GM12891 (cell line): ENCODE results near the gene ID3.

ENCODE experiments used
- POLR2A ChIP-seq: IDR thresholded peaks from 2 replicates; pipeline ENCODE4 v1.6.1; 2011; ENCODE audit warnings: low read depth, low read length, control low read depth
- POLR2AphosphoS5 ChIP-seq: IDR thresholded peaks from 2 replicates; pipeline ENCODE4 v1.6.1; 2011; ENCODE audit warnings: low read depth, low read length, control low read depth
- POU2F2 ChIP-seq: IDR thresholded peaks from 2 replicates; pipeline ENCODE4 v1.6.1; 2011; ENCODE audit warnings: low read depth, mild to moderate bottlenecking, control low read depth, low read length, moderate library complexity
- SPI1 ChIP-seq: IDR thresholded peaks from 2 replicates; pipeline ENCODE4 v1.6.1; 2011; ENCODE audit warnings: low read depth, low read length, control low read depth
- TAF1 ChIP-seq: IDR thresholded peaks from 2 replicates; pipeline ENCODE4 v1.6.1; 2011; ENCODE audit warnings: low read depth, low read length, control low read depth

DNA sequence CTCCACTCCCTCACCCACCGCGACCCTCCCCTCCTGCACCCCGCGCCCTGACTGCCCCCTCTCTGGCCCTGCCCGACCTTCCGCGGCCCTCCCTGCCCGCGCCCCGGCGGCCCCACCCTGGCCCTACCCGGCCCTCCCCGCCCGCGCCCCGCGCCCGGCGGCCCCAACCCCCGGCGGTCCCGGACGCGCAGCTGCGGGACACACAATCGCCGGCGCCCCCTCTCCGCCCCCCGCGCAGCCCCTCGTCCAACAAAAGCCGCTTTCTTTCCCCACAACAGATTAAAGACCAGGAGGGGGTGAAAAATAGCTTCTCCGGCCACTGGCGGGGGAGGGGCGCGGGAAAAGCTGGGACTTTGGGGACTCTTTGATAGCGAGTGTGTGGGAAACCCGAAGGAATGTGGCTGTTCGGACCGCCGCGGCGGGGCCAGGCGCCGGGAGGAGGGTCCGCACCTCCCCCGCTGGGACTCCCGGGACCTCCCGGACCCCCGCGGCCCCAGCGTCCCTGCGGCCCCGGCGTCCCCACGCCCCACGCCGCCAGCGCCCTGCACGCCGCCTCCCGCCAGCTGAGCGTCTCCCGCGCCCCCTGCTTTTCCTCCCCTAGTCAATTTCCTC lies 8.8 kb upstream of the ID3 start:
- TF ChIP-seq POLR2AphosphoS5: no peak
- no peak for TF ChIP-seq POLR2A
- no peak for TF ChIP-seq TAF1
- TF ChIP-seq POU2F2: no peak
- TF ChIP-seq SPI1: no peak
